D721Med (cell line): Measurements from ENCODE around the gene ADD2.

Experiments
- DNase-seq: peaks from one replicate; pipeline ENCODE4 v3.0.0; 2011; ENCODE audit warnings: low spot score; ENCODE audit not compliant: insufficient read length
- FAIRE-seq: peaks from 2 replicates; lab custom pipeline; 2011; peaks lifted over from hg19 to GRCh38; lab: Jason Lieb, UNC
- CTCF ChIP-seq: IDR thresholded peaks from 2 replicates; pipeline ENCODE4 v1.5.1; 2012; ENCODE audit warnings: mild to moderate bottlenecking, control low read depth; ENCODE audit not compliant: insufficient read depth; ENCODE audit errors: missing control alignments

Gene ADD2, protein sequence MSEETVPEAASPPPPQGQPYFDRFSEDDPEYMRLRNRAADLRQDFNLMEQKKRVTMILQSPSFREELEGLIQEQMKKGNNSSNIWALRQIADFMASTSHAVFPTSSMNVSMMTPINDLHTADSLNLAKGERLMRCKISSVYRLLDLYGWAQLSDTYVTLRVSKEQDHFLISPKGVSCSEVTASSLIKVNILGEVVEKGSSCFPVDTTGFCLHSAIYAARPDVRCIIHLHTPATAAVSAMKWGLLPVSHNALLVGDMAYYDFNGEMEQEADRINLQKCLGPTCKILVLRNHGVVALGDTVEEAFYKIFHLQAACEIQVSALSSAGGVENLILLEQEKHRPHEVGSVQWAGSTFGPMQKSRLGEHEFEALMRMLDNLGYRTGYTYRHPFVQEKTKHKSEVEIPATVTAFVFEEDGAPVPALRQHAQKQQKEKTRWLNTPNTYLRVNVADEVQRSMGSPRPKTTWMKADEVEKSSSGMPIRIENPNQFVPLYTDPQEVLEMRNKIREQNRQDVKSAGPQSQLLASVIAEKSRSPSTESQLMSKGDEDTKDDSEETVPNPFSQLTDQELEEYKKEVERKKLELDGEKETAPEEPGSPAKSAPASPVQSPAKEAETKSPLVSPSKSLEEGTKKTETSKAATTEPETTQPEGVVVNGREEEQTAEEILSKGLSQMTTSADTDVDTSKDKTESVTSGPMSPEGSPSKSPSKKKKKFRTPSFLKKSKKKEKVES

GRCh38 chr2:70767699-70768589 lies at the start of gene ADD2:
ADD2 (minus strand) TSS chr2:70768200; CDS start chr2:70706408, 61,792 bp downstream.
- DNase-seq = peak; percentile 41
- no peak for TF ChIP-seq CTCF
- FAIRE-seq = no peak

GRCh38 chr2:70817284-70817954 lies 49.4 kb upstream of the ADD2 start:
- DNase-seq (no peak), FAIRE-seq (no peak)
- no peak for TF ChIP-seq CTCF

GRCh38 chr2:70816726-70817125 lies 48.7 kb upstream of the ADD2 start:
- FAIRE-seq (no peak), DNase-seq (no peak)
- TF ChIP-seq CTCF = no peak

DNA sequence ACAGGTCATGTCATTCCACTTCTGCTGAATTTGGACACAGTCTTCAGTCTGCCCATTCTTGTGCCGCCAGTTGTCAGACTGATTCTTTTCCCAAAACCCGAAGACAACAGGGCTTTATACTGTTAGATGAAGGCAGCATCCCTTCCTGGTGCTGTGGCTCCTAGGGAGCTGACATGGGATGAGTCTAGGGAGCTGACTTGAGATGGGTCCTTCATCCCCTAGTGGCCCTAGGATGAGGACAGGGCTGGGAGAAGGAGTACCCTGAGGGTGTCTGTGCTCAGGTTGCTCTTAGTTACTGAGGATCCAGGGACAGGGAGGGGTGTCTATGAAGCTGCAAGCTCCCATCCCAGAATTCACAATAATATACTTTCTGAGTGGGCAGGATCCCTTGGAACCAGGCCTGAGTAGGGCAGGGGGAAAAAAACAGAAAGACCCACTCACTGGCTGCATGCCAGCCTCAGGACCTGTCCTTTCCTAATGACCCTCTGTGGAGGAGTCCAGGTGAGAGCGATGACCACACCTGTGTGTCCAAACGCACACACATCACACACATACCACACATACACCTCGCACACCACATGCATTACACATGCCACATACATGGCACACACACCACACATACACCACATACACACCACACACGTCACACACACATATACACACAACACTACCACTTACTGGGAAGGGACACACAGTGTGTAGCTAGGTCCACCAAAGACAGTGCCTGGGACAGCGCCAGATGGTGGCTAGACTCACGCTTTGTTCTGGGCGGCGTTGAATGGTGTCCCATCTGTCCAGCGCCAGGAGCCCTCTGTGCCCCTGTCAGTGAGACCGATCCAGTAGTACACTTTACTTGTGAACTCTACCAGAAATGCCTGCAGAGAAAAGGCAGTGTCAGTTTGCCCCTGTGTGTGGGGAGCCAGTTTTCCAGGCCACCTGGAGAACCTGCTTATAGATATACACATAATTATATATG lies 41.3 kb upstream of the ADD2 start:
- FAIRE-seq = no peak
- no peak for TF ChIP-seq CTCF
- no peak for DNase-seq

GRCh38 chr2:70807828-70808118 lies 39.8 kb upstream of the ADD2 start:
- DNase-seq = no peak
- no peak for FAIRE-seq
- TF ChIP-seq CTCF = no peak
